T-helper 1 cell treated with Interleukin-12 subunit alpha and Interleukin-12 subunit beta and Interleukin-4 antibody, amounts not matched to agents 30 ng/mL and 1 ng/mL, for 36 hours (primary cell): Measurements from ENCODE around the gene ZNF318. TPM values are rescaled to one million over a fixed set of nuclear protein-coding genes. Genes with fewer than 3 reads are reported as not detected.

ENCODE experiments used
- total RNA-seq: library from RNA; stranded (reverse); gene quantifications from 2 replicates; pipeline ENCODE4 v1.2.3, GENCODE V29; 2022

Gene ZNF318
- total RNA-seq, 1 donor from 2014 or later = 12.0 TPM

Other genes with a start within 250 kb of the ZNF318 start
- gene SRF, start 198.4 kb downstream of the ZNF318 start, total RNA-seq = 58.7 and 59.6 TPM in 2 replicates
- gene CUL9, start 187.5 kb downstream of the ZNF318 start, total RNA-seq = 55.1 and 58.0 TPM in 2 replicates
- 68.5 and 71.2 TPM in 2 replicates for gene DNPH1, start 140.2 kb downstream of the ZNF318 start, total RNA-seq
- gene TTBK1, start 126.2 kb downstream of the ZNF318 start, total RNA-seq = 1.3 TPM in 2 replicates
- not detected in 2 replicates for gene SLC22A7, start 71.4 kb downstream of the ZNF318 start, total RNA-seq
- 0.27 TPM in 1 of 2 replicates, not detected in the other for gene CRIP3, start 60.8 kb downstream of the ZNF318 start, total RNA-seq
- gene ABCC10, start 57.9 kb upstream of the ZNF318 start, total RNA-seq = 52.3 and 54.5 TPM in 2 replicates
- 0.39 TPM in 2 replicates for gene DLK2, start 85.9 kb upstream of the ZNF318 start, total RNA-seq
- 38.5 and 43.4 TPM in 2 replicates for gene TJAP1, start 107.9 kb upstream of the ZNF318 start, total RNA-seq
- 0.10 and 0.27 TPM in 2 replicates for gene LRRC73, start 140.7 kb upstream of the ZNF318 start, total RNA-seq
- gene YIPF3, start 147.3 kb upstream of the ZNF318 start, total RNA-seq = 73.2 and 77.3 TPM in 2 replicates
- 40.1 and 45.5 TPM in 2 replicates for gene POLR1C, start 147.4 kb upstream of the ZNF318 start, total RNA-seq
- 88.1 and 94.6 TPM in 2 replicates for gene XPO5, start 206.4 kb upstream of the ZNF318 start, total RNA-seq
- 62.5 and 68.5 TPM in 2 replicates for gene POLH, start 206.5 kb upstream of the ZNF318 start, total RNA-seq